Pancreas (tissue), 10 donors: ENCODE results near the gene PPP1R15B. TPM values are rescaled to one million over a fixed set of nuclear protein-coding genes. Genes with fewer than 3 reads are reported as not detected.

Source experiments
- ATAC-seq, 4 donors: fragments of 200-7000 bp; cut with Tn5 transposase; one replicate each; pipeline versions ENCODE4 v1.8.0 to v1.9.1; 2020; ENCODE audit warnings: mild to moderate bottlenecking in 4 of 4, moderate library complexity in 4 of 4
- DNase-seq, 6 donors: peaks; one replicate each; pipeline ENCODE4 v3.0.0-alpha.2; 2020
- FAIRE-seq: peaks from 2 replicates; lab custom pipeline; 2012; peaks lifted over from hg19 to GRCh38; lab: Jason Lieb, UNC
- H3K27ac ChIP-seq, 4 donors: fragments of 200-600 bp; sonication (generic); 1 replicate in 3 of 4; 2 replicates in 1 of 4; pipeline versions ENCODE4 v1.5.0 to v1.8.0; 2020
- H3K27me3 ChIP-seq, 4 donors: fragments of 200-600 bp; one replicate each; pipeline ENCODE4 v1.8.0; 2021
- H3K36me3 ChIP-seq, 3 donors: fragments of 200-600 bp; sonication (generic) in 1 of 3; one replicate each; pipeline versions ENCODE4 v1.5.0 to v1.8.0; 2020 to 2021
- H3K4me1 ChIP-seq, 3 donors: fragments of 200-600 bp; one replicate each; pipeline ENCODE4 v1.8.0; 2021
- H3K4me3 ChIP-seq, 4 donors: fragments of 200-600 bp; sonication (generic) in 2 of 4; one replicate each; pipeline versions ENCODE4 v1.5.0 to v1.8.0; 2020 to 2021
- H3K9me3 ChIP-seq, 4 donors: fragments of 200-600 bp; one replicate each; pipeline ENCODE4 v1.8.0; 2021
- CTCF ChIP-seq, 4 donors: fragments of 200-600 bp; sonication (generic) in 3 of 4; IDR thresholded peaks; one replicate each; pipeline versions ENCODE4 v1.5.0 to v1.8.0; 2021; ENCODE audit warnings: antibody characterized with exemption in 4 of 4
- WGBS, 2 donors: extraction: QIAGEN DNeasy Blood & Tissue Kit; methylation state at CpG; one replicate each; pipeline ENCODE4 v1.1.7; 2013; 5-methylcytosine and 5-hydroxymethylcytosine counted together
- intact Hi-C, 3 donors: fragments of 100-400 bp; cut with DNase I; formaldehyde crosslinking; loops; one replicate each; pipeline versions ENCODE4 v1.11.1 to v1.14.2; 2022
- polyA plus RNA-seq, 2 donors: library from polyadenylated mRNA; stranded (reverse); fragments of 200-250 nt; gene quantifications; one replicate each; pipeline ENCODE4 v1.2.3, GENCODE V29; 2013
- total RNA-seq, 6 donors: library from RNA; stranded (reverse); fragmentation: NEBNext Ultra II Directional in 4 of 6; extraction: Animal tissue kit (Norgen Biotek cat#: 25700) in 4 of 6; gene quantifications; one replicate each; pipeline versions ENCODE4 v1.2.1 to v1.2.4, GENCODE V29; 2021 to 2023
- donor health status: healthy with polysubstance abuse.
- donor health status: DM: no; HTN: no; CAD: no; lungs with moderate emphysema.
- donor health status: DM: no; HTN: no; CAD: no.
- donor health status: control.
- donor health status: control.
- donor health status: Bipolar disorder and iron deficiency.
- donor health status: DM: yes; HTN: yes; CAD: no.
- donor health status: DM: no; HTN: no; CAD: no.
- donor health status: DM: no; HTN: no; CAD: no.
- donor health status: DM: yes; HTN: yes; CAD: no.

Gene PPP1R15B
- total and polyA plus RNA-seq, 8 donors = 7.8 to 47.9 (median 21.5) TPM

GRCh38 chr1:204437796-204438570 is 26.4 kb upstream of the PPP1R15B start:
- no peak for TF ChIP-seq CTCF (IDR thresholded peaks at IDR 0.05)
- Histone ChIP-seq H3K9me3 (no peaks in the 10 kb centered on the region), H3K4me3 (no peak overlapping the region), H3K27ac (no peak overlapping the region), H3K27me3 (no peaks in the 10 kb centered on the region), H3K4me1 (no peaks in the 10 kb centered on the region), H3K36me3 (peaks cover 0 to 42% (median 13%) of the 10 kb centered on the region in 3 donors)
- FAIRE-seq (no peak), ATAC-seq (no peak), DNase-seq (no peak)
- intact Hi-C loops = no loop called here
- 73 to 77% methylated on average over 8 of the region's 8 CpGs for WGBS, 2 donors

- intact Hi-C loops = no loop called here
- Histone ChIP-seq H3K27ac (no peak overlapping the region), H3K4me3 (no peak overlapping the region), H3K9me3 (no peaks in the 10 kb centered on the region), H3K36me3 (peaks cover 0 to 39% (median 13%) of the 10 kb centered on the region in 3 donors), H3K27me3 (no peaks in the 10 kb centered on the region), H3K4me1 (no peaks in the 10 kb centered on the region)
- no peak for TF ChIP-seq CTCF (IDR thresholded peaks at IDR 0.05)
- ATAC-seq (no peak), FAIRE-seq (no peak), DNase-seq (no peak)
- 95 to 96% methylated on average over 3 of the region's 3 CpGs for WGBS, 2 donors
These were observed 24.3 kb upstream of the PPP1R15B start for GRCh38 chr1:204435872-204436271.

DNA sequence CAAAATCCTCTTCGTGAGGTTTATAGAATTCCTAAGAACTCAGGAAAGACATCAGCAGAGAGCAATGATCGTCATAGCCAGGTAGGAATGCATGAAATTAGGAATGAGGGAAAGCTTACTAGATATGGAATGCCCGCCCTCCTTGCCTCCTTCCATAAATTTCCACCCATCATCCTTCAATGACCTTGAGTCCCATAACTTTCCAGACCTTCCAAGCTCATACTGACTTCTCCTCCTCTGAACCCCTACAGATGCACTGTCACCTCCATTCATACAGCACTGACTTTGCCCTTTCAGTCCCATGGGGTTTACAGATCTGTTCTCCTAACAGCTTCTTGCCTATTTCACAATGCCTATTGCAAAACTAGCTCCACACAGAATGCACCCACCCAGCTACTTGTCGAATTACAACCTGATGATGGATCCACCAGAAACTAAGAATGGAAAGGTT is 23.8 kb upstream of the PPP1R15B start:
- no peak for FAIRE-seq
- intact Hi-C loops = no loop called here
- ATAC-seq = no peak
- no peak for TF ChIP-seq CTCF (IDR thresholded peaks at IDR 0.05)
- H3K4me1 ChIP-seq = no peaks in the 10 kb centered on the region
- H3K4me3 ChIP-seq = no peak overlapping the region
- WGBS, 2 donors = 79 to 83% methylated on average over 4 of the region's 4 CpGs
- DNase-seq = no peak
- no peaks in the 10 kb centered on the region for H3K9me3 ChIP-seq
- H3K36me3 ChIP-seq = peaks cover 0 to 39% (median 13%) of the 10 kb centered on the region in 3 donors
- H3K27me3 ChIP-seq = no peaks in the 10 kb centered on the region
- no peak overlapping the region for H3K27ac ChIP-seq

- Histone ChIP-seq H3K36me3 (peaks cover 0 to 32% (median 13%) of the 10 kb centered on the region in 3 donors), H3K27me3 (no peaks in the 10 kb centered on the region), H3K4me1 (no peaks in the 10 kb centered on the region), H3K4me3 (no peak overlapping the region), H3K9me3 (no peaks in the 10 kb centered on the region), H3K27ac (no peak overlapping the region)
- ATAC-seq (no peak), FAIRE-seq (no peak), DNase-seq (no peak)
- TF ChIP-seq CTCF (IDR thresholded peaks at IDR 0.05) = no peak
- intact Hi-C loops = loop anchor here in 1 of 3 donors (5.0 kb wide), 1 partner anchor 68 kb away; no protein-coding TSS in a partner anchor
- 76 to 82% methylated on average over 9 of the region's 9 CpGs for WGBS, 2 donors
These were observed 22.6 kb upstream of the PPP1R15B start for GRCh38 chr1:204434116-204434755.
